H1 (cell line): Measurements from ENCODE around the gene ZBTB40. TPM values are rescaled to one million over a fixed set of nuclear protein-coding genes. Genes with fewer than 3 reads are reported as not detected.

Experiments used
- FOSL1 ChIP-seq: IDR thresholded peaks from 2 replicates; pipeline ENCODE4 v1.6.1; 2011; ENCODE audit warnings: mild to moderate bottlenecking, low read depth, low read length, moderate library complexity; ENCODE audit not compliant: insufficient read depth
- SIN3A ChIP-seq, 2 experiments: IDR thresholded peaks in 1 of 2; conservative IDR thresholded peaks in 1 of 2; 2 replicates each; pipeline ENCODE4 v1.6.1; 2011 to 2012; ENCODE audit warnings: low read length in 2 of 2, improper control_type of control experiment in 1 of 2, low read depth in 1 of 2, mild to moderate bottlenecking in 1 of 2
- polyA plus RNA-seq, 7 experiments: library from polyadenylated mRNA; depleted of rRNA in 3 of 7; stranded (reverse) in 5 of 7; unstranded in 2 of 7; fragments of >200 nt in 5 of 7; fragments of 200-250 nt in 2 of 7; gene quantifications; 1 replicate in 5 of 7; 2 replicates in 1 of 7; 4 replicates in 1 of 7; pipeline versions ENCODE4 v1.2.1 to v1.2.3, GENCODE V29; 2011 to 2013; ENCODE audit warnings: missing spikeins in 2 of 7, mixed read lengths in 2 of 7
- total RNA-seq: library from RNA; stranded (reverse); fragmentation: NEBNext Ultra II Directional; extraction: Animal tissue kit (Norgen Biotek cat#: 25700); gene quantifications from 2 replicates; pipeline ENCODE4 v1.2.1, GENCODE V29; 2021

The ZBTB40 gene
- total and polyA plus RNA-seq, 2 of the 8 experiments (the other 6 are each of a cell fraction or from before 2014, with no cell fraction given) = 3.1 to 19.3 TPM

DNA sequence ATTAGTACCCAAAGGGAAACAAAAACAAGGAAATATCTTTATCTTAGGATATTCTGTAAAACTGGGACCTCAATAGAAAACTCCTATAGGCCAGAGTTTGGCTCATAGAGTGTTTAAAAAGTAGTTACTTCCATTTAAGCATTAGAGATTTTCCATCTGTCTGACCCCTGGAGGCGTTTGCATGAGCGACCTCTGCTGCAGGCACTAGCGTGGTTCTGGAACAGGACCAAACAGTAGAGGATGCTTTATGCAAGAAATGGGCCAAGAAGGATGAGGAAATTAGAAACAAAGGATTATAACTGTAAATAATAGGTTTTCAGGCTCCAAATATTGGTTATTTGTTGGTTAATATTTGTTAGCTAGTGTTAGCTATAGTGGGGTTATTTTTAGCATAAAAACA is 5.7 kb downstream of the ZBTB40 start (continued):
- TF ChIP-seq FOSL1 (no peak), SIN3A (conservative IDR thresholded peaks at IDR 0.05 in 1 of 2, IDR thresholded peaks at IDR 0.05 in 1 of 2; ENCODE audit: low read depth in 1 of 2, low read length in 2 of 2) (no peak)
